NCI-H748 (cell line): ENCODE data around the gene ETV6.
"Not testable (repeated sequence)": the region's sequence is repeated elsewhere in the genome, so short reads cannot be mapped to it uniquely, and the experiment has no call there.

Experiments used
- DNase-seq: peaks from one replicate; lab custom pipeline; 2025; ENCODE audit not compliant: unreplicated experiment; lab: John Stamatoyannopoulos, UW

Gene ETV6

GRCh38 chr12:11666131-11667050, 16.9 kb downstream of the ETV6 start:
- no peak for DNase-seq

DNA sequence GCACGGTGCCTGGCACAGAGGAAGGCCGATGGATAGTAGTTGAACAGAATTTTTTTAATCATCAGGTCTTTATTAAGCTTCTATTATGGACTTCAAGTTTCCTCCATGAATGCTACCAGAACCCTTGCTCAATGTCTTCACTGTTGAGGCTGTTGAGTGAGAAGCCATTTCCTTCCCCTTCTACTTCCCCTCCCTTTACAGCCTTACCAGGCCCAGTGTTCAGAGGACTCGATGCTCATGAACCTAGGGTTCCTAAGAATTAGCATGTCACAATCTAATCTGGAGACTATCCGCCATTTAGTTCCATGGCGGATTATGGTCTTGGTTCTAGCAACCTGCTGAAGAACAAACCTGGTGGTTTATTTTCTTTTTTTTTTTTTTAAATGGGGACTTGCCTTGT, 17.7 kb downstream of the ETV6 start:
- no peak for DNase-seq

DNA sequence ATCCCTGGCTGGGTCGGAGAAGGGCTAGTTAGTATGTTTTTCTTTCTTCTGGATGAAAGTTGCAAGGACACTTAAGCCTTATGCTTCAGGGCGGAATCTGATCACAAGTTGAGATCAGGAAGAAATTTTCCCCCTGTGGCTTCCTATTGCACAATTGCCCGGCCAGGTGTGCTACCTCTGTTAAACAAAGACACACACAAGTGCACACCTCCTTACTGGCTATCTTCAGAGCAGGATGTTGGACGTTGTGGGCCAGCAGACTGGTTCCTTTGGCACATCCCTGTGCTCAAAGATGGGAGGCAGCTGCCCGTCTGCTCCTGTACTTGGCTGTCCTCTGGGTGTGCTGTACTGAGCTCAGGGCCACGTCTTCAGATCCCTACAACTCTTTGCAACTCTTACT, 19.1 kb downstream of the ETV6 start:
- DNase-seq: no peak

GRCh38 chr12:11669348-11669747, 19.9 kb downstream of the ETV6 start:
- DNase-seq: no peak

DNA sequence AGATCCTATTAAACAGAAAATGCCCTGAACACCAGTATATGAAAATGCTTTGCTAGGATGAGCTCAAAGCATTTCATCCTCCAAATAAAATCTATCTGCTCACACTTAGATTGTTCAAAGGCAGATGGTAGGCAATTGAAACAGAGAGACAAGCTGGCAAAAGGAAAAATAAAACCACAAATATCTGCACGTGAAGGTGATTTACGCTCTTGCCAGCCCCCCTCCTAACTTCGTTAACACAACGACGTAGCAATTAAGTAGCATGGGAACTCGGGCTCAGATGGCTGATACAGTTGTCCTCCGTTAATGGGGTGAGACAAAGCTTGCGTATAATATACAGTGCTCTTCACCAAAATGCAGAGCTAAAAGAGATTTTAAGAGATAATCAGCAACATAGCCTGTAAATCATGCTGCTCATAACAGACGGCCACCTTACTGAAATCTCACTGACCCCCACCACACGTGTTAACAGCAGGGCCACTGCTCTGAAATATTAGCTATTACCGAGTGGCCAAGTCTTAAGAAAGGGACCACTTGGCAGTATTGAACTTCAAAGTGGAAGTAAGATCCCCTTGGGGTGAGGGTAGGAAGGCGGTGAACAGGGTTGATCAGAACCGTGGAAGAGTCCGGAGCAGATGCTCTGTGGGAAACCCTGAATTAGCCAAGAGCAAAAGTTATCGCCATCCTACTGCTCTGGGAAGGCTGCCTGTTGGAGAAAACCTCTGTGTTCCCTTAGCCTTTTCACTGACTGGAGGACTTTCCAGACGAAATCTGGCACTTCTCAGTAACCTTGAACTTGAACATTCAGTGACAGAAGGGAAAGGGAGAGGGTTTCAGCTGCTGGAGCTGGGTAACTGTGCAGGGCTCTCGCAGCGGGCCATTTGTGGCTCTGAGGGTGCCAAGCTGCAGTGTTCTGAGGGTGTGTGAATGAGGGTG, 23.1 kb downstream of the ETV6 start:
- no peak for DNase-seq

- no peak for DNase-seq
Measured at GRCh38 chr12:11673666-11674461, 24.4 kb downstream of the ETV6 start.

DNA sequence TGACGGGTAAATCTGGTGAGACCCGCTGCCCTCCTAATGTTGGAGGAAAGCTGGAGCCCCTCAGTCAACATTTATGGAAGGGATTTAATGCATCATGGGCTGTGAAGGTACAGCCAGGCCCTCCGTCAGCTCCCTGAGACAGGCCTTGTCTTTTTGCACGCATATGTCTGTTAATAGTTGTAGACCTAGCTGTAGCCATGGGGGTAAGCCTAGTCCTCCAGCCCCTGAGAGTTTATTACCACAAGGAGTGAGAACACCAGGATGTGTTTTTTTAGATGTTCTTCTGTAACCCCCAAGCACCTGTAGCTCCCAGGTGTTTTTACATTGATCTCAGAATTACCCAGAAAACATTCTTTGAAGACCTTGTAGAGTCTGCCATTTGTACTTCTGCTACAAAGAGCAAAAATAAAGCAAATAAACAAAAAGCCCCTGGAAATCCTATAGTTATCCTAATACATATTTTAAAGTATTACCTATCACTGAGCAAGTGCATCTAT, 25.5 kb downstream of the ETV6 start:
- no peak for DNase-seq

GRCh38 chr12:11676052-11676451, 26.6 kb downstream of the ETV6 start:
- DNase-seq: no peak

DNA sequence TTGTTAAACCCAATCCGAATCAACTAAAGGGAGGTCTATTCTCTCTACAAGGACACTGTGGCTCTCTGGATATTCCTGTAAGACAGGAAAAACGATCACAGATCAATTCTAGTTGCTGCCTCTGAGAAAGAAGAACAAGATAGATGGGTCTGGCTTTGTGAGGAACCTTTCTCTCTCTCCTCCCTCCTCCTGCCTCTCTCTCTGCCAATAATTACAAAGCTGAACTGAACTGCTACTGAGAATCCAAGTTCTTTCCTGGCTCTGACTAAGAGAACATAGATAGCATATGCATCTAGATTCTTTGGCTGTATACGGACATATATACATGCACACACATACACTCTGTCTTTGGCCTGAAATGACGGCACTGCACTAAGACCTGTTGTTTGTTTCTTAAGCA, 27.6 kb downstream of the ETV6 start:
- DNase-seq: no peak

GRCh38 chr12:11677752-11678151, 28.3 kb downstream of the ETV6 start:
- DNase-seq: no peak

DNA sequence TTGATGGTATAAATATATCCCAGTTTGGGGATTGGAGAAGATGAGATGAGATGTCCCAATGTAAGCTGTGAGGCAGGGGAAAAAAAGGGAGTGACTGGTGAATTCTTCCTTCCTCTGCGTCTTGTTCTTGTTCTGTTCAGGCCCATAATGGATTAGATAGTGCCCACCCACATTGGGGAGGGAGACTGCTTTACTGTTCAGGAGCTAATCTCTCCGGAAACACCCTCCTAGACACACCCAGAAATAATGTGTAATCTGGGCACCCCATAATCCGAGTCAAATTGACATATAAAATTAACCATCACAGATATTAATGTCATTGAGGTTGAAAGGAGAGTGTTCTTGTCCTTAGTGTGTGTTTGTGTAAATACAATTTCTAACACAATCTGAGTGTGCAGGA, 29.3 kb downstream of the ETV6 start:
- DNase-seq: no peak

- DNase-seq: no peak
Measured at GRCh38 chr12:11681207-11681606, 31.7 kb downstream of the ETV6 start.

- not testable (repeated sequence) for DNase-seq
Measured at GRCh38 chr12:11681695-11682094, 32.2 kb downstream of the ETV6 start.

- DNase-seq: no peak
Measured at GRCh38 chr12:11684393-11684792, 34.9 kb downstream of the ETV6 start.

- DNase-seq: no peak
Measured at GRCh38 chr12:11684811-11685210, 35.3 kb downstream of the ETV6 start.

DNA sequence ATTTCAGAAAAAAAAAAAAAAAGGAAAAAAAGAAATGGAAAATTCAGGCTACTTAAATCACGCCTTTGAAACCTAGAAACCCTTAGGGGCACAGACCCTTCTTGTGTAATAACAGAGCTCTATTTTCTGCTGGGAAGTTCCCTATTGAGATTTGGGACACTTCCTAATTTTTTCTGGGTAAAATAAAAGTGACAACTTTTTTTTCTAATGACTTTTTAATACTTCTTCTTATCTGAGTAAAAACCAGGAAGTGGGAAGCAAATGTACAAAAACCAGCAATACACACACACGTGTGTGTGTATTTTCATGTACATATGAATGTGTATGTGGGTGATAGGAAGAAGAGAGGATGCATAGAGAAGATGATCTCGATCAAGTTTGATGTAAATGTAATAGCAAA, 35.8 kb downstream of the ETV6 start:
- no peak for DNase-seq

DNA sequence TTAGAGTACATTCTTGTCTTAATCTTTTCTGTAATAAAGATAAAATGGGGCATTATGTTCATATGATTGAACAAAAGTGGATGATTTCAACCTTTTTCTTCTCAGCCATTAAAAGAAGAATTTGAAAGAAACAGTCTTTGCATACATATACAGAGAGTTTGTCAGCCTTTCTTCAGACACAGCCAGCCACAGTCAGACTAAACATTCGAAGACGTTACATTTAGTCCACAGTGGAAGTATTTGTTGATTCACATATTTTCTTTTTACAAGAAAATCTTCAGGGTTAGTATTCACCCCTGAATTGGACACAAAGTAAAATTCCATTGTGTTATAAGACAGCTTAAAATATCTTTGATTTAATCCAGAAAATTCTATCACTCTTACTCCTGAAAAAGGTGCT, 36.2 kb downstream of the ETV6 start:
- DNase-seq: no peak

- DNase-seq: peak; percentile 84
Measured at GRCh38 chr12:11686120-11686519, 36.6 kb downstream of the ETV6 start.

DNA sequence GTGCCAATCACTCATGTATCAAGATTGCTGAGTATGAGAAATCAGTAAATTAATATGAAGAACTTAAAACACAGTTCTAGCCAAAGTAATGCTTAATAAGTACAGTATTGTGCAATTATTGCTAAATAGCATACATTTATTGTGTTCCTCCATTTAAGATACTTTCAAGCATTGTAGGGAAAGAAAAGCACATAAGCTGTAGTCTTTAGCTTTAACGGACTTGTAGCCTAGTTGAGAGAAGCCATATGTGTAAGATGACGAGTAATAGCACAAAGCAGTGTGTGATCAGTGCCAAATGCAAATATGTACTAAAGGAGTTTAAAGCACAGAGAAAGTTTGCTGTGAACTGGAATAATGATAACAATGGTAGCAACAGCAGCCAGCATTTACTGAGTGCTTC, 38.1 kb downstream of the ETV6 start:
- no peak for DNase-seq

GRCh38 chr12:11688379-11688778, 38.9 kb downstream of the ETV6 start:
- DNase-seq: no peak

GRCh38 chr12:11688831-11689230, 39.4 kb downstream of the ETV6 start:
- no peak for DNase-seq
